Astrocyte of the cerebellum (primary cell): ENCODE results near the gene EIF4EBP2.

Experiments
- DNase-seq: peaks from one replicate; pipeline ENCODE4 v3.0.0-alpha.2; 2011; ENCODE audit warnings: low read depth
- H3K4me3 ChIP-seq: 2 replicates; pipeline ENCODE4 v1.5.1; 2011; ENCODE audit warnings: mild to moderate bottlenecking, low read depth, low read length, moderate library complexity
- CTCF ChIP-seq: IDR thresholded peaks from 2 replicates; pipeline ENCODE4 v1.5.1; 2012; ENCODE audit warnings: low read length, low read depth, moderate library complexity, mild to moderate bottlenecking; ENCODE audit errors: missing control alignments
- in situ Hi-C: cut with HindIII; loops from 2 replicates; pipeline ENCODE4 v1.10.0; 2017; ENCODE audit warnings: low sequenced_read_pairs

The EIF4EBP2 gene

GRCh38 chr10:70477661-70478162, 73.8 kb downstream of the EIF4EBP2 start:
- in situ Hi-C loops: no loop called here
- H3K4me3 ChIP-seq: peak overlapping the region; percentile 54
- no peak for TF ChIP-seq CTCF
- no peak for DNase-seq
